Stimulated activated CD4-positive, alpha-beta T cell treated with anti-CD3 and anti-CD28 coated beads, Interleukin-4, amount 100 ng/mL, for 48 hours (primary cell): ENCODE measurements around the gene NLRC3.

Experiments
- DNase-seq, 2 donors: peaks; one replicate each; pipeline ENCODE4 v3.0.0-alpha.2; 2020; ENCODE audit warnings: low read depth in 2 of 2

Gene NLRC3

DNA sequence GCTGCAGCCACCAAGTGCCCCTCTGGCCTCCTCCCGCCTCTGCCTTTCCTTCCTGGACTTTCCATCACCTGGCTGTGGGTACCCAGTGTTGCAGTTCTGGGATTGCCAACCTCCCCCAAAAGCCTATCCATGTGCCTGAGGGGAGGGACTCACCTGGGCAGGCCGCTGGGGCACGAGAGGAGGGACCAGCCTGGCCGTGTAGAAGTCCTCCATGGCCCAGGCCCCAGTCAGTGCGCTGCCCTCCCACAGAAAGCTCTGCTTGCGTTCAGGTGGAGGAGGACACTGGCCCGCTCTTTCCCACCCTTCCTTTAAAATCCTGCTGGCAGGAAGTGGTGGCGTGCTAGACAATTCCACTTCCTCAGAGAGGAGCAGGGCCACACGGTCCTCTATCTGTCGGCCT is 20.0 kb upstream of the NLRC3 start:
- no peak for DNase-seq

DNA sequence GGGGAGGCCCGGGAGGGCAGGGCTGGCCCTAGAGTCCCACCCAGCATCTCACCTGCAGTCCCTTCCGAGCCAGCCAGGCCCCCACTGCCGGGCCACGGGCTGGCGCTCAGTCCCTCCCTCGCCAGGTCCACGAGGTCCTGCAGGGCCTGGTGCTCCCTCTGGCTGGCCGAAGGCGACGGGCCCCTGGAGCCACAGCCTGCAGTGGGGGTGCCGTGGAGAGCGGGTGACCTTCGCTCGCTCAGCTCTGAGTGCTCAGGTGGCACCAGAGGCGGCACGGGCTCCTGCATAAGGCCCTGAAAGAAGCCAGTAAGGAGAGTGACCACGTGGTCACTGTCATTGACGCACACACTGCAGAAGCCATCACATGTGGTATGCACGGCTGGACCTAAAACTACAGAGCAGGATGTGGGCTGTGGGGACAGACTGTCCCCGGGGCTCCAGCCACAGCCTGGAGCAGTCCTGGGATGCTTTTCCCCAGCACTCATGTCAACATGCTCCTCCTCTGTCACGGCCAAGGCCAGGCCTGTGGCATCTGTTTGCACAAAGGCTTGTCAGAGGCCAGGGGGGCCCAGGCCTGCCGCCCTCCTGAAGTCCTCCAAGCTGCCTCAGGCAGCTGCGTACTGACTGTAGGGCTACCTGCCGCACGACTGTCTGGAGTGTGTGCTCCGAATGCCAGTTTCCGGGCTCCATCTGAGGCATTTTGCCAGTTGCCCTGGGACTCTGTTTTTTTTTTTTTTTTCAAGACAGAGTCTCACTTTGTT is 19.1 kb upstream of the NLRC3 start:
- DNase-seq, result no peak

DNA sequence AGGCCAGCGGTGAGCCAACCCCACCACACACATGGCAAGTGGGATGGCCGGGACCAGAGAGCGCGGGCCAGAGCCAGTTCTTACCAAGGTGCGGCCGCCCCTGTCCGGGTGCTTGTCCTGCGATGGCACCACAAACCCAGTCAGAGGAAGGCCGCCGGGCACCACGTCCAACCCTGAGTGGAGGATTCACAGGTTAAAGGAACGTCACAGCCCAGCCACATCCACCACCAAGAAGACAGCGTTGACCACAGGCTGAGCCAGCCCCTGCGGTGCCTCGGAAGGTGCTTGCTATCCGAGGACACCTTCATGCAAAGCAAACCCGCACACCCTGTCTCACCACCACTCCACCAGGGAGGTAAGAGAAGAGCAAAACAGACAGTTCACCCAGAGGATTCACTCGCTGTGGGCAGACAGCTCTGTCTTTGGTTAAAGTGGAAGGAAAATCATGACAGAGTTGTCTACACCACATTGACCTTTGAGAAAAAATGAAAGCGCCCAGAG is 18.4 kb upstream of the NLRC3 start:
- no peak for DNase-seq

GRCh38 chr16:3595110-3595486 is 17.9 kb upstream of the NLRC3 start:
- DNase-seq, result no peak

DNA sequence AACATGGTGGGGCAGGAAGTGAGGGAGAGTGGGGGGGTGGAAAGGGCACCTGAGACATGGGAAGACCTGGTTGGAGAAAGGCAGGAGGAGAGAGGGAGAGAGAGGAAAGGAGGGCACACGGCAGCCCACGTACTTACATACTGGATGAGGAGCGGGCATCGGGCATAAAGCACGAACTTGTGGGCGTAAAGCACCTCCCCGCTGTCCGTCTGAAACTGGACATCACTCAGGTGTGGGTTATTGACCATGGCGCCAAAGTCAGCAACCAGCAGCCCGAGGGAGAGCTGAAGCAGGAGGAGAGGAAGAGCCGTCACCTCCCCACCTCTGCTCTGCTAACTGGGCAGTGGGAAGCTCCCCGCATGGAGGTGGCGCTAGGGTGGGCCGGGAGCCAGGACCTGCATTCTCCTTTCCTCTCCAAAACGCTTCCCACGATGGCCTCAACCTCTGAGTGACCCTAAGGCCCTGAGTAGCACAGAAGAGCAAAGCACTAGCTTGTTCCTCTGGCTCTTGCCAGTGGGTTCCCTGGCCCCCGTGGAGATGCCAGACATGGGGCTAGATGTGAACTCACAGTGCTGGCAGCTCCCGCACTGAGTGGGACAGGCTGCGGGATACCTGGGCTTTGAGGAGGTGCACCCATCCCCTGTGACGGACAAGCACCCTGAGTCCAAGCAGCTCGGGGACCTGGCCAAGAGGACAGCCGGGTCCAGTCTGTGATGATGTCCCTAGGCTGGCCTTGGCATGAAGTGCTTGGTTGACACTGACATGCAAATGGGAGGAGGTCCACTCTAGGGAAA is 17.3 kb upstream of the NLRC3 start:
- no peak for DNase-seq

- DNase-seq, result no peak
These were observed 15.4 kb upstream of the NLRC3 start for GRCh38 chr16:3592559-3592958.

- no peak for DNase-seq
These were observed 14.8 kb upstream of the NLRC3 start for GRCh38 chr16:3591991-3592390.

- DNase-seq, result no peak
These were observed 14.2 kb upstream of the NLRC3 start for GRCh38 chr16:3591436-3591803.

DNA sequence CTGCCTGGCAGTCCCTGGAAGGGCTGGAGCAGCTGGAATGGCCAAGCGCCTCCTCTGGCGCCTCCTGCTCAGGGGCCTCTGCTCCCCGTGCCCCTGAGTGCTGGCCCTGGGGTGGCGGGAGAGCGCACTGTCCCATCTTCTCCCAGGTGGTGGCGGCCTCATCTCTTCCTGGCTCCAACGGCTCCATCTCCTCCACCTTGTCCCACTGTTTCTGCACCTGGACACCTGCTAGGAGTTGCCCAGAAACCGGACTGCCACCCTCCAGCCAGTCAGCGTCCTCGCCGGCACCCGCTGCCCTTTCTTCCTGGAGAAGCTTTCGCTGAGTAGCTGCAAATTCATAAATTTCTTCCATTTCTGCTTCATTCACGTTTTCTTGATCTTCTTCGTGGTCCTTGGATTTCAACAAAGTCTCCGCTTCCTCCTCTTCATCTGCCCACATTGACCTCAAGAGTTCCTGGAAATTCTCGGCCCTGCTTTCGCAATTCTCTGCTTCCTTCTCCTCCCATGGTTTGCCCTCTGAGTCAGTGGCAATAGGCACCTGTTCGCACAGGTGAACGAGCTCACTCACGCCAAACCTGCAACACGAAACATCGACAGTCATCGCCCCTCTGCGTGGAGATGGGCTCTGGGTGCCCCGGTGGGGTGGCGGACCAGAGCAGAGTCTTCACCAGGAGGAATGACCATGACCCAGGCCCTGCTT is 13.7 kb upstream of the NLRC3 start:
- DNase-seq, result no peak

GRCh38 chr16:3589991-3590701 is 12.9 kb upstream of the NLRC3 start:
- DNase-seq, result no peak

DNA sequence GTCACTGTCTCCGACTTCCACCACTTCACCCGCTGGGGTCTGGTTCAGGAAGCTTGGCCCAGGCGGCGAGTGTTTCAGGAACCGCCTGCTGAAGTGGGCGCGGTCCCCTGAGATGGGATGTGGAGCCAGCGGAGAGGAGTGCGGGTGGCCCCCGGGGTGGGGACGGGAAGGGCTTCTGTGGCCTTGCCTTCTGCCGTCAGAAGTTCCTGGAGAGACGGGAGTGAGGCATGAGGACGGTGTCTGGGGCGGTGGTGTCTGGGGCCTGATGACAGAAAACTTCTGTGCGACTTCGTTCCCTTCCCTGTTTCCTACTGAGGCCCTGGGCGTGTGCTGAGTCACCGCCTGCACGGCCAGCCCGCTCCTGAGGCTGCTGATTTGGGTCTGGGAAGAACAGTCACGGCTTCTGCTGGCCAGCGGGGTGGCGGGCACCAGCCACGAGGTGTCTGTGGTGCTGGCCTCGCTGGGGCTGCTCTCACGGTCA is 12.3 kb upstream of the NLRC3 start:
- DNase-seq, result no peak

- no peak for DNase-seq
These were observed 11.8 kb upstream of the NLRC3 start for GRCh38 chr16:3589001-3589400.

DNA sequence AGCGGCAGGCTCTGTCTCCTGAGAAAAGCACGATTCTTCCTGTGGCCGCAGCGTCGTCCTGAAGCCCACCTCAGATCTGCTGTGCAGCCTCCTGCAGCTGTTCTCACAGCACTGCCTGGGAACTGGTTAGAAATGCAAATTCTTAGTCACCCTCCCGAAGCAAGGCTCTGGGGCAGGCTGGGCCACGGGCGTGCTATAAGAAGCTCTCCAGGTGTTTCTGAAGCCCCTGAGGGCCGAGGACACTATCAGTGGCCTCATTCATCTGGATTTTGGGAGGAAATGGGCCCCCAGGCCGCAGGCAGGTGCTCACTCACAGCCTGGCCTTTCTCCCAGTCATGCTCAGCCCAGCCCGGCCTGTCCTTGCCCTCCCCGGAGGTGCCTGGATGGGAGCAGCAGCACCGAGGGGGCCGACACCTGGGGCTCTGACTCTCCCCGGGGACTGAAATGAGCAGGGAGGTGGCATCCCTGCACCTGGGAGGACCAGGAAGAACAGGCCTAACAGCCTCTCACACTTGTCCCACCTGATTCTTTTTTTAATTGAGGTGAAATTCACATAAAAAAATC is 10.4 kb upstream of the NLRC3 start:
- no peak for DNase-seq

- no peak for DNase-seq
These were observed 7.2 kb upstream of the NLRC3 start for GRCh38 chr16:3584412-3584811.

- DNase-seq, result no peak
These were observed 6.3 kb upstream of the NLRC3 start for GRCh38 chr16:3583303-3584038.

DNA sequence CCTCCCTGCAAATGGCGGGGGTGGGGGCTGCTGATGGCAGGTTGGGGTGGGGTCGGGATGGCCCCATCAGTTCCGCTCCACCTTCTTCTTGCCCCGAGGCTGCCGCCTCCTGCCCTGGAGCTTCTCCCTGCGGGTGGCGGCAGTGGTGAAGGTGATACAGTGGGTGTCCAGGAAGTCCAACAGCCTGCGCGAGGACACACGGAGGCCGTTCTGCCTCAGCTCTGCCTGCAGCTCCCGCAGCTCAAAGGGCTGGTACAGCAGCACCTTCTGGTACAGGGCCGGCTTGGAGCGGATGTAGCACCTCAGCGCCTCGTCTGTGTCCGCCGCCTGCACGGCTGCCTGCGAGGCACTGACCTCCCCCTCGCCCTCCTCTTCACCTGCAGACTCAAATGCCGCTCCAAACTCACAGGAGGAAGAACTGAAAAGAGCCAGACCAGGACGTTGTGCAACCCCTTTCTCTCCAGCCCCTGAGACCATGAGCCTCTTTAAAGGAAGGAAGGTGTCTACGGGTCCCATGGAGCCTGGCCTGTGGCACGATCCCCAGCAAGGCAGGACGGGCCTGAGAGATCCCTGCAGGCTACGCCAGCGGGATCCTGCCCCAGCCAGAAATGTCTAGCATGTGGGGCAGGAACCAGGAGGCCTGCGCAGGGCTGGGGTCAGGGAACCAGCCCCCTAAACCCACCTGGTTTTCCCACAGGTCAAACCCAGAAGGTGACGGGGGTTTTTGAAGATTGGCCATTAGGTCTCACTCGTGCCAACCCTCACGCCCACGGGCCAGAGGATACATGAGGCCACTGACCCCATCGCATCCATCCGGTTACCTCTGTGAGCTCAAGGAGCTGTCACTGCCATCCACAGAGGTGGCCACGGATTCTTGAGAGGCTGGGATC is 5.3 kb upstream of the NLRC3 start:
- no peak for DNase-seq

DNA sequence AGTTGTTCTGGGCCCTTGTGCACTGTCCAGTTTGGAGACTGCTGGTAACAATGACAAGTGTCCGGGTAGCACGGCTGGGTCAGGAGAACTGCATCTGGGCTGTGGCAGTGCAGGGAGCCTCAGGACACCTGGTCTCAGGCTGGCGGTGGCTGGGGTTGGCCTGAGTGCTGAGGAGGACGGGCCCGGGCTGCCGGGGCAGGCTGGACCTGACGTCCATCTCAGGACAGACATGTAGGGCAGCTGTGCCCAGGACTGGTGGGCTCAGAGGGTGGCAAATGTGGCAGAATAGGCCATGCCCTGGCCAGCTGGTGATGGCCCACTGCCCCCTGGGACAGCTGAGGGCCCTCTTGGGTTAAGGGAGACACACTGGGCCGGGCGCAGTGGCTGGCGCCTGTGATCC is 4.2 kb upstream of the NLRC3 start:
- DNase-seq, result no peak

- DNase-seq, result no peak
These were observed 3.5 kb upstream of the NLRC3 start for GRCh38 chr16:3580686-3581085.

DNA sequence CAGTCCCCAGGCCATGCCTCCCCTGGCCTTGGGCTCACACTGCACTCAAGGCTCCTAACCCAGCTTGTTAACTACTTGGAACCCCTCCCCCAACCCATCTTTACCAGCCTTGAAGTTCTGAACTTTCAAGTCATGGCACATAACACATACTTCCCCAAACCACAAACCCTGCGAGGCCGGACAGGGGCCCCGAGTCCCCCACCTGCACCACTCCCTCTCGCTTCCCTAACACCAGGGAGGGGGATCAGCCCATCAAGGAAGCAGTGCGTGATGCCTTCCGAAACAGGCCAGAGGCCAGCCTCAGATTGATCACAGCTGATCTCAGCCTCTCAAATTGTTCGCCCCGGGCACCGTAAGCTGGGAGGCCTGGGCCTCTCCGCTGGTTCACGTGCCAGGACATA is 3.0 kb upstream of the NLRC3 start:
- no peak for DNase-seq

- no peak for DNase-seq
These were observed 2.6 kb upstream of the NLRC3 start for GRCh38 chr16:3579776-3580175.
